GM06990 (cell line): ENCODE measurements around the gene NPAS2.

Experiments
- DNase-seq: peaks from one replicate; pipeline ENCODE4 v3.0.0-alpha.2; 2011; ENCODE audit not compliant: insufficient read length; ENCODE audit errors: extremely low read depth
- H3K27me3 ChIP-seq: replicated peaks from 2 replicates; pipeline ENCODE4 v1.6.0; 2011; ENCODE audit warnings: low read length; ENCODE audit not compliant: control insufficient read depth, insufficient read depth
- H3K36me3 ChIP-seq: 2 replicates; pipeline ENCODE4 v1.5.1; 2011; ENCODE audit warnings: low read length; ENCODE audit not compliant: control insufficient read depth, insufficient read depth
- H3K4me3 ChIP-seq: replicated peaks from 2 replicates; pipeline ENCODE4 v1.5.1; 2011; ENCODE audit warnings: low read depth, mild to moderate bottlenecking, control low read depth, low read length
- TF ChIP-seq, protein P1 (sequence below): IDR thresholded peaks from 2 replicates; pipeline ENCODE4 v1.5.1; 2011; ENCODE audit warnings: low read length, control low read depth, mild to moderate bottlenecking, inconsistent platforms; ENCODE audit not compliant: insufficient read depth, poor library complexity, severe bottlenecking

Gene NPAS2

DNA sequence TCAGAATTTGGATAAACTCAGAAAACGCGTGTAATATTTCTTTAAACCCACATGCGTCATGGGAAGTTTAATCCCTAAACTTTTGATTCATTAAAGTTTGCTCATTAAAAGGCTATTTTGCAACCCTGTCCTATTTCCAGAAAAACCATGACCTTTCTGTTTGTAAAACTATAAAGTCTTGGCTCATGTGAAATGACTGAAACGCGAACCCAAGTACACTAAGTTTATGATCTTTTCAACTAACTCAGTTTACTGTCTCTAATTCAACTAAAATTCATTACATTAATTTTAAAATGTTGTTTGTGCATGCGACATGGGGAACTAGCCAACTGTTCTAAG lies 178.3 kb downstream of the NPAS2 start:
- no peak for DNase-seq
- Histone ChIP-seq H3K36me3 (no peaks in the 10 kb centered on the region), H3K4me3 (no peak overlapping the region), H3K27me3 (no peaks in the 10 kb centered on the region; the same call in 1 of the 2 replicates)
- TF ChIP-seq, protein P1, sequence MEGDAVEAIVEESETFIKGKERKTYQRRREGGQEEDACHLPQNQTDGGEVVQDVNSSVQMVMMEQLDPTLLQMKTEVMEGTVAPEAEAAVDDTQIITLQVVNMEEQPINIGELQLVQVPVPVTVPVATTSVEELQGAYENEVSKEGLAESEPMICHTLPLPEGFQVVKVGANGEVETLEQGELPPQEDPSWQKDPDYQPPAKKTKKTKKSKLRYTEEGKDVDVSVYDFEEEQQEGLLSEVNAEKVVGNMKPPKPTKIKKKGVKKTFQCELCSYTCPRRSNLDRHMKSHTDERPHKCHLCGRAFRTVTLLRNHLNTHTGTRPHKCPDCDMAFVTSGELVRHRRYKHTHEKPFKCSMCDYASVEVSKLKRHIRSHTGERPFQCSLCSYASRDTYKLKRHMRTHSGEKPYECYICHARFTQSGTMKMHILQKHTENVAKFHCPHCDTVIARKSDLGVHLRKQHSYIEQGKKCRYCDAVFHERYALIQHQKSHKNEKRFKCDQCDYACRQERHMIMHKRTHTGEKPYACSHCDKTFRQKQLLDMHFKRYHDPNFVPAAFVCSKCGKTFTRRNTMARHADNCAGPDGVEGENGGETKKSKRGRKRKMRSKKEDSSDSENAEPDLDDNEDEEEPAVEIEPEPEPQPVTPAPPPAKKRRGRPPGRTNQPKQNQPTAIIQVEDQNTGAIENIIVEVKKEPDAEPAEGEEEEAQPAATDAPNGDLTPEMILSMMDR = no peak

DNA sequence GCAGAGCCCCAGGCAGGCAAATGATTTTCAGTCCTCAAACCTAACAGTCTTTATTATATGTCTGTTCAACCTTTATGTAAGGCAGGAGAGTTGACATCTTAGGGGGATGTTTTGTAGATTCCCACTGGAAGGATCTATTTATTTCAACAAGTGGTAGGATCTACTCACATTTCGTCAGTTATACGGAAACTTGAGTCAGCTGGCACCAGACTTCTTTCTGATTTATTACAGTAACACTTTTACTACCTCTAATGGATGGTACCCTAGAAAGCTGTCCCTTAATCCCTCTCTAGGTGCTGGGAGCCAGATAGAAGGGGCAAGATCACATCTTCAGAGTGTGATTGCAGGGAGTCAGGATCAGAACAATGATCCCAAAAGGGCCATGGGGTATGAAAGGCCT lies 180.1 kb downstream of the NPAS2 start:
- TF ChIP-seq, protein P1 = no peak

DNA sequence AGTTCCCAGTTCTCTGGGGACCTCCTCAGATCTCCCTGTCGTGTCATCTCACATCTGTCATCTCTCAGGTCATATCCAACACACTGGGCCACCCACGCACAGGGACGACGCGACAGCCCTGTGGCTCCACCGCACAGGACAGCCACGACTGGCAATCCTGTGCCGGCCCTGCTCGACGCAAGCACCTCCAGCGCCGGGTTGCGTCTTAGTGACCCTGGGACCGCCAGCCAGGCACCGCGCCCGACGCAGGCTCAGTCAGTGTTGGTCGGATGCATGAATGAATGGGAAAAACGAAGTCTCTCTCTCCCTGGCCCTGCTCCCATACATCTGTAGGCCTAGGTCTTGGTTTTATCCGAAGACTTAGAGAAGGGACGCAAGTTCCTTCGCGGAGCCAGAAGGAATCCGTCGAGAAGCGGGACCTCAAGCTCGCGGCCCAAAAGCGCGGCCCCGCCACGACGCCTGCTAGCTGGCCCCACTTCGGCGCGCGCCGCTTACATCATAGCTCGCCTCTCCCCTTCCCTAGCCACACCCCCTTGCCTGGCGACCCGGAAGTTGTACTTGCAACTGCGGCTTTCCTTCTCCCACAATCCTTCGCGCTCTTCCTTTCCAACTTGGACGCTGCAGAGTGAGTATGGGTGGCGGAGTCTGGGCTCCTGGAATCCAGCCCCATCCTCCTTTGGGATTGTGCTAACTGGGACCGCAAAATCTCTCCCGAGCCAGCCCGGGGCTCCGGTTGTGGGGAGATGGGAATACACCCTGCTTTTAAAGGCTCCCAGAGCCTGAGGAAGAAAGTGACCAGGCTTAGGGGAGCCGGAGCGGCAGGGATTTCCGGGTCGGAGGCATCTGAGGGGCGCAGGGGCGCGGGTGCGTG lies 182.0 kb downstream of the NPAS2 start, which contains the start of gene RPL31:
Gene RPL31 (plus strand): TSS at position 599 of the 871 bp plus-strand sequence. CDS start 413 bp downstream, outside the sequence.
- TF ChIP-seq, protein P1 = no peak
- DNase-seq = peak; percentile 90
- H3K27me3 ChIP-seq = no peaks in the 10 kb centered on the region; the same call in 1 of the 2 replicates
- H3K36me3 ChIP-seq = peaks cover 18% of the 10 kb centered on the region
- peak within 1 kb of the TSS; percentile 99 for H3K4me3 ChIP-seq

More for the DNA sequence above, 180.1 kb downstream of the NPAS2 start:
- Histone ChIP-seq H3K36me3 (peaks cover 10% of the 10 kb centered on the region), H3K4me3 (no peak overlapping the region), H3K27me3 (no peaks in the 10 kb centered on the region; the same call in 1 of the 2 replicates)
- no peak for DNase-seq

DNA sequence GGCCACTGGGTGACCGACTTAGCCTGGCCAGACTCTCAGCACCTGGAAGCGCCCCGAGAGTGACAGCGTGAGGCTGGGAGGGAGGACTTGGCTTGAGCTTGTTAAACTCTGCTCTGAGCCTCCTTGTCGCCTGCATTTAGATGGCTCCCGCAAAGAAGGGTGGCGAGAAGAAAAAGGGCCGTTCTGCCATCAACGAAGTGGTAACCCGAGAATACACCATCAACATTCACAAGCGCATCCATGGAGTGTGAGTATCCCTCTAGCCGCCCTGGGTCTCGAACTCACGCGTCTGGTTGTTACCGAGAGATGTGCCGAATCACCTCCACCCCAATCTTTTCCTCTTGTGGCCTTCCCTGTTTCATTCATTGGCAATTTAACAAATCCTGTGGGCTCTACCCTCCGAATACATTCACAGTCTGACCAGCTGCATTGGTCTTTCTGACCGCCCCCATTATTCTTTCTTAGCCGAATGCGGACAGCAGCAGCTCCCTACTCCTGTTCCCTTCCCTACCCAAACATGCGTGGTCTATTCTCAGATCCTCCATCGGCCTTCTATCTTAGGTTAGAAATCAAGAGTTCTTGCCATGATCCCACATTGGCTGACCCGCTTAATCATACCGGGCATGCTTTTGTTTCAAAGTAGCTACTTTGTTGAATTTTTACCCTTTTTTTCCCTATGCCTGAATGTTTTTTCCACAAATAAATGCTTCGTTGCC lies 182.8 kb downstream of the NPAS2 start:
- Histone ChIP-seq H3K27me3 (no peaks in the 10 kb centered on the region), H3K36me3 (peaks cover 23% of the 10 kb centered on the region), H3K4me3 (peak overlapping the region; percentile 99)
- TF ChIP-seq, protein P1 = no peak
- no peak for DNase-seq

DNA sequence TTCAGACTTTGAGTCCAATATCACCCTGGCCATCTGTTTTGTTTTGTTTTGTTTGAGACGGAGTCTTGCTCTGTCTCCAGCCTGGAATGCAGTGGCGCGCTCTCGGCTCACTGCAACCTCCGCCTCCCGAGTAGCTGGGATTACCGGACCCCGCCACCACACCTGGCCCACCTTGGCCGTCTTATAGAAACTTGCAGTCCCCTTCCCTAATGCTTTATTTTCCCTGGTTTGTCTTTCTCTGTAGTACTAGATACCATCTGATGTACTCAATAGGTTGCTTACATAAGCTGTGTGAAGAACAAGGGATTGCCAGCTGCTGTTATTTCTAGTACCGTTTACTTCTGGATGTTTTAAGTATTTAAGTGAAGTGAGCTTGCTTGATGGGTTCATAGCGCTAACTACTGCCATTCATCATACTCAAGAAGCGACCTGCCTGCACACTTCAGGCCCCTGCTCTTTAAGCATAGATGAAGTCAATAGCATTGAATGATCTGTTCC lies 183.4 kb downstream of the NPAS2 start:
- H3K4me3 ChIP-seq = peak overlapping the region; percentile 99
- H3K27me3 ChIP-seq = no peaks in the 10 kb centered on the region
- TF ChIP-seq, protein P1 = no peak
- peaks cover 26% of the 10 kb centered on the region for H3K36me3 ChIP-seq
- no peak for DNase-seq
